Adrenal gland (tissue), 5 donors: Measurements from ENCODE around the gene MTM1.

Experiments used
- POLR2A ChIP-seq, 2 donors: fragments of 450-650 bp; IDR thresholded peaks; one replicate each; pipeline ENCODE4 v1.6.1; 2017; ENCODE audit warnings: antibody characterized with exemption in 2 of 2, mild to moderate bottlenecking in 2 of 2, moderate library complexity in 1 of 2
- TF ChIP-seq, protein P1 (sequence below), 6 experiments: fragments of 450-650 bp in 4 of 6; fragments of 200-600 bp in 2 of 6; sonication (generic) in 1 of 6; IDR thresholded peaks; 1 replicate in 5 of 6; 2 replicates in 1 of 6; pipeline versions ENCODE4 v1.5.1 to v1.8.0; 2016 to 2021; ENCODE audit warnings: antibody characterized with exemption in 6 of 6, mild to moderate bottlenecking in 2 of 6, moderate library complexity in 1 of 6
- donor health status: DM: no; HTN: no; CAD: no.

- TF ChIP-seq, protein P1, sequence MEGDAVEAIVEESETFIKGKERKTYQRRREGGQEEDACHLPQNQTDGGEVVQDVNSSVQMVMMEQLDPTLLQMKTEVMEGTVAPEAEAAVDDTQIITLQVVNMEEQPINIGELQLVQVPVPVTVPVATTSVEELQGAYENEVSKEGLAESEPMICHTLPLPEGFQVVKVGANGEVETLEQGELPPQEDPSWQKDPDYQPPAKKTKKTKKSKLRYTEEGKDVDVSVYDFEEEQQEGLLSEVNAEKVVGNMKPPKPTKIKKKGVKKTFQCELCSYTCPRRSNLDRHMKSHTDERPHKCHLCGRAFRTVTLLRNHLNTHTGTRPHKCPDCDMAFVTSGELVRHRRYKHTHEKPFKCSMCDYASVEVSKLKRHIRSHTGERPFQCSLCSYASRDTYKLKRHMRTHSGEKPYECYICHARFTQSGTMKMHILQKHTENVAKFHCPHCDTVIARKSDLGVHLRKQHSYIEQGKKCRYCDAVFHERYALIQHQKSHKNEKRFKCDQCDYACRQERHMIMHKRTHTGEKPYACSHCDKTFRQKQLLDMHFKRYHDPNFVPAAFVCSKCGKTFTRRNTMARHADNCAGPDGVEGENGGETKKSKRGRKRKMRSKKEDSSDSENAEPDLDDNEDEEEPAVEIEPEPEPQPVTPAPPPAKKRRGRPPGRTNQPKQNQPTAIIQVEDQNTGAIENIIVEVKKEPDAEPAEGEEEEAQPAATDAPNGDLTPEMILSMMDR (IDR thresholded peaks at IDR 0.05): no peak
- TF ChIP-seq POLR2A (IDR thresholded peaks at IDR 0.05): no peak
These were observed 19.7 kb upstream of the MTM1 start for GRCh38 chrX:150548684-150549083.
